Neural crest cell (in vitro differentiated cells): ENCODE data around the gene NUDT3. TPM values are rescaled to one million over a fixed set of nuclear protein-coding genes. Genes with fewer than 3 reads are reported as not detected.

Source experiments
- DNase-seq: peaks from one replicate; pipeline ENCODE4 v3.0.0; 2021; ENCODE audit warnings: low read depth, mixed read lengths, low spot score
- H3K27ac Mint-ChIP-seq: one replicate; pipeline ENCODE4 v1.8.0; 2021; ENCODE audit warnings: mild to moderate bottlenecking, mixed read lengths; ENCODE audit not compliant: unreplicated experiment
- H3K27me3 Mint-ChIP-seq: 2 replicates; pipeline ENCODE4 v1.8.0; 2021; ENCODE audit warnings: low read depth, mild to moderate bottlenecking, mixed read lengths
- H3K36me3 Mint-ChIP-seq: 2 replicates; pipeline ENCODE4 v1.8.0; 2021; ENCODE audit warnings: low read depth, mild to moderate bottlenecking, mixed read lengths
- H3K4me1 Mint-ChIP-seq: 2 replicates; pipeline ENCODE4 v1.8.0; 2021; ENCODE audit warnings: mixed read lengths
- H3K4me3 Mint-ChIP-seq: one replicate; pipeline ENCODE4 v1.8.0; 2021; ENCODE audit warnings: mild to moderate bottlenecking, mixed read lengths
- H3K9me3 Mint-ChIP-seq: 2 replicates; pipeline ENCODE4 v1.8.0; 2021; ENCODE audit warnings: mixed read lengths
- CTCF ChIP-seq: fragments of 200-600 bp; sonication (generic); conservative IDR thresholded peaks from 2 replicates; pipeline ENCODE4 v1.5.0; 2021; ENCODE audit warnings: antibody characterized with exemption, mild to moderate bottlenecking
- total RNA-seq: library from RNA; stranded (reverse); gene quantifications from 2 replicates; pipeline ENCODE4 v1.2.1, GENCODE V29; 2021

Gene NUDT3
- total RNA-seq, 1 donor from 2014 or later: 47.5 TPM

- H3K27ac Mint-ChIP-seq: no peak overlapping the region
- H3K9me3 Mint-ChIP-seq: no peaks in the 10 kb centered on the region
- TF ChIP-seq CTCF: no peak
- H3K4me1 Mint-ChIP-seq: peaks cover 20% of the 10 kb centered on the region
- no peaks in the 10 kb centered on the region for H3K36me3 Mint-ChIP-seq
- H3K27me3 Mint-ChIP-seq: no peaks in the 10 kb centered on the region
- H3K4me3 Mint-ChIP-seq: no peak overlapping the region
- DNase-seq: no peak
Observed at GRCh38 chr6:34350137-34350933, 42.1 kb downstream of the NUDT3 start.

- Mint-ChIP-seq H3K4me1 (peaks cover 23% of the 10 kb centered on the region), H3K36me3 (peaks cover 2% of the 10 kb centered on the region), H3K27ac (no peak overlapping the region)
Observed at GRCh38 chr6:34349211-34349610, 43.3 kb downstream of the NUDT3 start.

GRCh38 chr6:34347303-34347702 is 45.2 kb downstream of the NUDT3 start:
- Mint-ChIP-seq H3K4me3 (no peak overlapping the region), H3K27ac (no peak overlapping the region), H3K4me1 (peaks cover 31% of the 10 kb centered on the region), H3K36me3 (peaks cover 3% of the 10 kb centered on the region), H3K9me3 (no peaks in the 10 kb centered on the region), H3K27me3 (no peaks in the 10 kb centered on the region)
- no peak for DNase-seq
- TF ChIP-seq CTCF: no peak

More at GRCh38 chr6:34349211-34349610, 43.3 kb downstream of the NUDT3 start:
- Mint-ChIP-seq H3K9me3 (no peaks in the 10 kb centered on the region), H3K27me3 (no peaks in the 10 kb centered on the region), H3K4me3 (no peak overlapping the region)
- no peak for TF ChIP-seq CTCF
- DNase-seq: no peak

- Mint-ChIP-seq H3K27ac (no peak overlapping the region), H3K36me3 (peaks cover 7% of the 10 kb centered on the region), H3K27me3 (no peaks in the 10 kb centered on the region), H3K4me1 (peaks cover 35% of the 10 kb centered on the region), H3K9me3 (no peaks in the 10 kb centered on the region), H3K4me3 (no peak overlapping the region)
- no peak for TF ChIP-seq CTCF
- no peak for DNase-seq
Observed at GRCh38 chr6:34346175-34347119, 46.0 kb downstream of the NUDT3 start.

GRCh38 chr6:34343806-34344205 is 48.7 kb downstream of the NUDT3 start:
- DNase-seq: no peak
- Mint-ChIP-seq H3K4me1 (peaks cover 44% of the 10 kb centered on the region), H3K27me3 (no peaks in the 10 kb centered on the region), H3K4me3 (no peak overlapping the region), H3K9me3 (no peaks in the 10 kb centered on the region), H3K36me3 (peaks cover 9% of the 10 kb centered on the region), H3K27ac (no peak overlapping the region)
- TF ChIP-seq CTCF: no peak
